Stimulated activated CD4-positive, alpha-beta T cell treated with anti-CD3 and anti-CD28 coated beads, Interleukin-12 subunit alpha, Interleukin-12 subunit beta, amount 100 ng/mL, for 48 hours (primary cell): Measurements from ENCODE around the gene ANO8.

Source experiments
- DNase-seq, 3 donors: peaks; one replicate each; pipeline ENCODE4 v3.0.0-alpha.2; 2020; ENCODE audit warnings: low read depth in 2 of 3, low spot score in 1 of 3

The ANO8 gene

DNA sequence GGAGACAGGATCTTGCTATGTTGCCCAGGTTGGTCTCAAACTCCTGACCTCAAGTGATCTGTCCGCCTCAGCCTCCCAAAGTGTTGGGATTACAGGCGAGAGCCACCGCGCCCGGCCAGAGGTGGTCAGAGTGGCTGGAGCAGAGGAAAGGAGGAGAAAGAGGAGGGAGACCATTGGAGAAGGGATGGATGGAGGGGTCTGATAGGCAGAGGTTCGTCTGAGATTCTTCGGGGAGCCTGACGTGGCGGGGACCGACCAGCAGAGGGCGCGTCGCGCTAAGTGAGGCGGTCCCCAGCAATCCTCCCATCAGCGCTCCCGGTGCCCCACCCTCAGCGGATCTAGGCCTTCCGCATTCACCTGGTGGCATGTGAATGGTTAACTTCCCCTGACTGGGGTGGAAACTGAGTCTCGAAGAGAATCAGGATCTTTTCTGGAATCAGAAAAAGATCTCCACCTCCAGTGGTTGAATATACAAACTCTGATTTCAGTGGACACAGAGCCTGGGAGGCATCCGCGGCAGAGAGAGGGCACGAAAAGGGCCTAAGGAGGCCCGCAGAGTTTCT, 11.5 kb upstream of the ANO8 start:
- peak; percentile 61 to 81 (median 74) for DNase-seq

DNA sequence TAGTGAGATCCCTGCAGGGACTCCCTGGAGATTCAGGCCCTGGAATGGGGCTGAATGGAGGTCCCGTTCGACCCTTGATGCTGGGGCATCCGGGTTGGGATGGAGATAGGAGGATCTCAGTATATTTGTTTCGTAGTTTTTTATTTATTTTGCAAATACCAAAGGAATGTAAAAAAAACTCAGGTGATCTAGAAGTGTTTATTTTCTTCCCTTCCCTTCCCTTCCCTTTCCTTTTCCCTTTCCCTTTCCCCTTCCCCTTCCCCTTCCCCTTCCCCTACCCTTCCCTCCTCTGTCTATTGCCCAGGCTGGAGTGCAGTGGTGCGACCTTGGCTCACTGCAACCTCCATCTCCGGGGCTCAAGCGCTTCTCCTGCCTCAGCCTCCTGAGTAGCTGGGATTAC, 7.2 kb upstream of the ANO8 start:
- DNase-seq, result no peak

DNA sequence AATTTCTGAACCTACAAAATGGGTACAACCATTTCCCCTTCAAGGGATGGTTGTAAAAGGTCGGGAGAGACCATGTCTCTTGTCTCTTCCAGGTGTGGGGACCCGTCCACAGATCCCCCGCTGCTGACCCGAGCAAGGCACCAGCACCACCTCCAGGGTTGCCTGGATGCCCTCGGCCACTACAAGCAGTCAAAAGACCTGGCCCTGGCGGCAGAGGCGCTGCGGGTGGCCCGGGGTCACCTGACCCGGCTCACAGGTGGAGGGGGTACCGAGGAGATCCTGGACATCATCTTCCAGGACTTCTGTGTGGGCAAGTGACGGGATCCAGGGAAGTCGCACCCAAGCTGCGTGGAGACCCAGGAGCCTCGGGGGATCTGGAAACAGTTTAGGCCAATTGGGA, 6.7 kb upstream of the ANO8 start:
- DNase-seq, result no peak

DNA sequence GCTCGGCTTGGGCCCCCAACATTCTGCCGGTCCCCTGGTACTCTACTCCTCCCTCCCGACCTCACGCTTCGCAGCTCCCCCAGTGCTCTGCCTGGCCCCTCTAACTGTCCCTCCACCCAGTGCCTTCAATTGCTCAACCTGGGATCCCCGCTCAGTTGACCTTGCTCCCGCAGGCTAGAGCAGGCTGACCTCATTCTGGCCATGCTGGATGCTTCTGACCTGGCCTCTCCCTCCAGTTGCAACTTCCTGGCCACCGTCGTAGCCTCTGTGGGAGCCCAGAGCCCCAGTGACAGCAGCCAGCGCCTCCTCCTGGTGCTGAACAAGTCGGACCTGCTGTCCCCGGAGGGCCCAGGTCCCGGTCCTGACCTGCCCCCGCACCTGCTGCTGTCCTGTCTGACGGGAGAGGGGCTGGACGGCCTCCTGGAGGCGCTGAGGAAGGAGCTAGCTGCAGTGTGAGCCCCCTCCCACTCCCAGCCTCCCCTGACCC, 6.3 kb upstream of the ANO8 start:
- DNase-seq, result no peak

DNA sequence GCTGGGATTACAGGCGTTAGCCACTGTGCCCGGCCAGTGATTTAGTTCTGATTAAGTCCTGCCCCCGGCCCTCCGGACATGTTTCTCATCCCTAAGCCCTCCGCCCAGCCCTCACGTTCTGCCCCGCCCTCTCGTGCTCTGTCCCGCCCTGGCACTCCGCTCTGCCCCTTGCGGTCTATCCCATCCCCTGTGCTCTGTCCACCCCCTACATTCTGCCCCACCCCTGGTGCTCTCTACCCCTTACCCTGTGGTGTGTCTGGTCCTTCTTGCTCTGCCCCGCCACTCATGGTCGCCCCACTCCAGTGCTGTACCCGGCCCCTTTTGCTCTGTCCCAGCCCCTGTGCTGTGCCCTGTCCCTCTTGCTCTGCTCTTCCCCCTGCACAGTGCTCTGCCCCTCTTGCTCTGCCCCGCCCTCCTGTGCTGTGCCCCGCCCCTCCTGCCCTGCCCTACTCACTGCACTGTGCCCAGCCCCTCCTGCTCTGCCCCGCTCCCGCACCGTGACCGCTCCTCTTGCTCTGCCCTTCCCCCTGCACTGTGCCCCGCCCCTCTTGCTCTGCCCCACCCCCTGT, 5.7 kb upstream of the ANO8 start:
- DNase-seq, result no peak

DNA sequence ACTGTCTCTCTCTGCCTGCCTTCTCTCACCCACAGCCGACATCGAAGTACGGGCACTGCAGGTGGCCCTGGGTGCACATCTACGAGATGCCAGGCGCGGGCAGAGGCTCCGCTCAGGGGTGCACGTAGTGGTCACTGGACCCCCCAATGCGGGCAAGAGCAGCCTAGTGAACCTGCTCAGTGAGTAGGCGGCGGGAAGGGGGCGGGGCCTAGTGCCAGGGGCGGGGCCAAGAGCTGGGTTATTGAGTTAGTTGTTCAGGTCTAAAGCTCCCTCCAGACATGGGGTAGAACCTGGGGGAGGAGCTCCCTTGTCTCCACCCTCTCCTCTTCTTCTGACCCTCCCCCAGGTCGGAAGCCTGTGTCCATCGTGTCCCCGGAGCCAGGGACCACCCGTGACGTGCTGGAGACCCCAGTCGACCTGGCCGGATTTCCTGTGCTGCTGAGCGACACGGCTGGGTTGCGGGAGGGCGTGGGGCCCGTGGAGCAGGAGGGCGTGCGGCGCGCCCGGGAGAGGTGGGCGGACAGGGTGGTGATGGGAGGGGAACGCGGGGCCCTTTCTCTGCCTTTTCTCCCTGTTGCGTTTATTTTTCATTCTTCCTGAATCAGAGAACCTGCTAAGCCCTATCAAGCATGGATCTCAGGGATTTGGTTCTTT, 4.6 kb upstream of the ANO8 start:
- peak in 2 of 3 donors; percentile 53 to 57 for DNase-seq

DNA sequence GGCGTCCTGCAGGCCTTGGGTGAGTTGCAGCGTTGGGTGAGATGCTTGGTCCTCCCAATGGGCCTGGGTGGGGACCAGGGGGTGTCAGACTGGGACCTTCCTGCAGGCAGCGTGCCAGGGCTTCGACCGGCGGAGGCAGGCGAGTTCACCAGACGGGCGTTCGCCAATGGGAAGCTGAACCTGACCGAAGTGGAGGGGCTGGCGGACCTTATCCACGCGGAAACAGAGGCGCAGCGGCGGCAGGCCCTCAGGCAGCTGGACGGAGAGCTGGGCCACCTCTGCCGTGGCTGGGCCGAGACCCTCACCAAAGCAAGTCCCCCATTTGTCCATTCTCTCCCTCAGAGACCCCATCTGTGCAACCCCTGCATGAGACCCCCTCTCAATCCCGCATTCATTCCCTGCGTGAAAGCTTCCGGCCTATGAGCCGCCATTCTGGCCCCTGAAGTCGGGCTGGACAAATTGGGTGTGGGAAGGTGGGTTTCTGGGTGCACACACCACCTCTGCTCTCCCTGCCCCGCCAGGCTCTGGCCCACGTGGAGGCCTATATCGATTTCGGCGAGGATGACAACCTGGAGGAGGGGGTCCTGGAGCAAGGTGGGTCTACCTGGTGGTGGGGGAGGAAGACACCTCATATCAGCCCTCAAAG, 3.9 kb upstream of the ANO8 start:
- DNase-seq, result no peak

DNA sequence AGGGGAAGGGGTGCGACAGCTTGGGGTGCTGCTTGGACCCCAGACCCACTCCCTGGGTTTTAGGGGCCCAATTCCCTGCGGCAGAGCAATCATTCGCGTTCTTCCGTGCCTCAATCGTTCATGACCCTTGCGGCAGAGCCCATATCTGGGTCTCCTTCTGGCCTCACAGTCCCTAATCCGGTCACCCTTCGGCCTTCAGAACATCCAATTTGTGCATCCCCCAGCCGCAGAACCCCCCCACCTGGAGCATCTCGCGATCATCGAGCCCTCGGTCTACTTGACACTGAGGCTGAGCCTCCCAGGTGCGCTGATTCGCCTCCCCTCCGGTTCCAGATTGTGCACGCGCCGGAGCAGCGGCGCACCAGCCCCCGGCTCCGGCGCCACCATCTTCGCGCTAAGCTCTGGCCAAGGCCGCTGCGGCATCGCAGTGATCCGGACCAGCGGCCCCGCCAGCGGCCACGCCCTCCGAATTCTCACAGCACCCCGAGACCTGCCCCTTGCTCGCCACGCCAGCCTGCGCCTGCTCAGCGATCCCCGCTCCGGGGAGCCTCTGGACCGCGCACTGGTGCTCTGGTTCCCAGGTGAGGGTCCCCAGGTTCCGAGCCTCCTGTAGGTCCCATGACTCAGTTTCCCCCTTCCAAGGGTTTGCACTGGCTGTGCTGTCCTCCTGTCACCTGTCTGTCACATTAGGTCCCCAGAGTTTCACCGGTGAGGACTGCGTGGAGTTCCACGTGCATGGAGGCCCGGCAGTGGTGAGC, 3.2 kb upstream of the ANO8 start:
- peak in 1 of 3 donors; percentile 19 for DNase-seq

DNA sequence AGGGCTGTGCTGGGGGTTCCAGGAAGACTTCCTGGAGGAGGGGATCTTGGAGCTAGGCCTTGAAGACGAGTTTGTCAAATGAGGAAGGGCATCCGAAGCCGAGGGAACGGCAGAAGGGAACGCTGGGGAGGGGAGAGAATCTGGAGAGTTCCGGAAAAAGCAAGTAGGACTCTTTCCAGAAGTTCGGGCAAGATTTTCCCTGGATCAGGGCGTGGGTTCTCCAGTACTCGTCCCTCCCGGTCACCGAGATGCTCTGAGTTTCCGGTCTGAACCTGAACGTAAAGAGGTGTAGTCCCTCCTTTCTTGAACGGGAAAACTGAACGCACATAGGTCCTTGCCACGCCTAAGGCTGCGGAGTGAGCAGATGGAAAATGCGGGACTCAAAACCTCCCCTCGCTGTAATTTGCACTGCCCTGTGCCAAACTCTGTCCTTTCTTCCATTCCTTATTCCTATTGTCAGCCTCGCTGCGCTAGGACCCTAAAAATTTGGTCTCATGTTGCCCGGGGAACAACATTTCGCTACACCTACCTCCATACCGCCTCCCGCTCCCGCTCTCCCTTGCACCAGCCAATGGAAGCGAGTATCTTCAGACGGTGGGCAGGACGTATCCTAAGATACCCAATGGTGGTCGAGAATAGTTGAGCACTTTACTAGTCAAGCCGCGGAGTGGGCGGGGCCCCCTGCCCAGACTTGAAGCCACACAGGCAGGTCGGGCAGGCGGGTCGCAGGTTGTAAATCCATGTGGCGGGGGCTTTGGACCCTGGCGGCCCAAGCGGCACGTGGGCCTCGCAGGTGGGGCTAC, 2.4 kb upstream of the ANO8 start, which contains the start of gene GTPBP3:
TSS of gene GTPBP3 (plus strand) at position 682 of the 803 bp plus-strand sequence. CDS start at position 741, 59 bp downstream.
- DNase-seq, result peak; percentile 94 to 96 (median 94)

DNA sequence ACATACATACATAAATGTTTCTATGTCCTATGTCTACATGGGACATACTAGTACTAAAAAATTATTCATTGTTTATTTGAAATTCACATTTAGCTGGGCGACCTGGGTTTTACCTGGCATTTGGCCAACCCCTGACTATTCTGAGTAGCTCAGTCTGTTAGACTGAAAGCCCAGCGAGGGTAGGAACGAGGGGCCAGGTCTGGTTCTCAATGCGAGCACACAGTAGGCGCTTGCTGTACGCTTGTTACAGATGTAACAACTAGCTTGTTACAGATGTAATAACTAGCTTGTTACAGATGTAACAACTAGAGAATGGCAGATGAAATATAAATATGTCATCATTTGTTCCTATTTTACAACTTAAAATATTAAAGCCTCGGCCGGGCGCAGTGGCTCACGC, 920 bp upstream of the ANO8 start:
- no peak for DNase-seq

DNA sequence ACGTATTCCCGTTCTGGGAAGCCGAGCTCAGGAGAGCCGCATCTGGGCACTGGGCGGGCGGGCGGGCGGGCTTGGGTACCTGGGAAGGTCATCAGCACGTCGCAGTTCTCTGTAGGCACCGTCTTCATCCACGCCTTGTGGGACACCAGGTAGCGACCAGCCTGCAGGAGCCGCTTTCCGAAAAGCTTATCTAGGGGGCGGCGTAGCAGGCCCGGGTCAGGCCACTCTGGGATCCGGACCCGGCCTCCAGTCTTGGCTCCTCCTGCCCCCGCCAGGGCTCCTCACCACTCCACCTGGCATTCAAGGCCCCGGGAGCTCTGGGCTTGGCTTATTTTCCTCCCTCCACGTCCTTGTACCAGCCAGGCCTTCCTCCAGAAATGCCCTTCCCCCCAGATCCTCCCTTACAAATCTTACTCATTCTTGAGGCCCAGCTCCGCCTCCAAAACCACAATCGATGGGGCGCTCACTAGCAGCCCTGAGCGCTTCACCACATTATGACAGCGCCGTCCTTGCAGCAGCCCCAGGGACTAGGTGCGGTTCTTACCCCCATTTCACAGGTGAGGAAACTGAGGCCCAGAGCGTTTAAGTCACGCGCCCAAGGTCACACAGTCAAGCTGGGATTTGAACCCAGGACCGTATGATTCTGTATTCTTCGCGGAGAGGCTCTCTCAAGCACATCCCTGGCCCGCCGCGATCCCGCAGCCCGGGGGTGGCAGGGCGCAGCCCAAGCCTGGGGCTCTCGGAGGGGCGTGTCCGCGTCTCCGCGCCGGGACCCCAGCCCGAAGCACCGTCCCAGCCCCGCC, 843 bp downstream of the ANO8 start:
- DNase-seq, result peak; percentile 66 to 71 (median 67)

DNA sequence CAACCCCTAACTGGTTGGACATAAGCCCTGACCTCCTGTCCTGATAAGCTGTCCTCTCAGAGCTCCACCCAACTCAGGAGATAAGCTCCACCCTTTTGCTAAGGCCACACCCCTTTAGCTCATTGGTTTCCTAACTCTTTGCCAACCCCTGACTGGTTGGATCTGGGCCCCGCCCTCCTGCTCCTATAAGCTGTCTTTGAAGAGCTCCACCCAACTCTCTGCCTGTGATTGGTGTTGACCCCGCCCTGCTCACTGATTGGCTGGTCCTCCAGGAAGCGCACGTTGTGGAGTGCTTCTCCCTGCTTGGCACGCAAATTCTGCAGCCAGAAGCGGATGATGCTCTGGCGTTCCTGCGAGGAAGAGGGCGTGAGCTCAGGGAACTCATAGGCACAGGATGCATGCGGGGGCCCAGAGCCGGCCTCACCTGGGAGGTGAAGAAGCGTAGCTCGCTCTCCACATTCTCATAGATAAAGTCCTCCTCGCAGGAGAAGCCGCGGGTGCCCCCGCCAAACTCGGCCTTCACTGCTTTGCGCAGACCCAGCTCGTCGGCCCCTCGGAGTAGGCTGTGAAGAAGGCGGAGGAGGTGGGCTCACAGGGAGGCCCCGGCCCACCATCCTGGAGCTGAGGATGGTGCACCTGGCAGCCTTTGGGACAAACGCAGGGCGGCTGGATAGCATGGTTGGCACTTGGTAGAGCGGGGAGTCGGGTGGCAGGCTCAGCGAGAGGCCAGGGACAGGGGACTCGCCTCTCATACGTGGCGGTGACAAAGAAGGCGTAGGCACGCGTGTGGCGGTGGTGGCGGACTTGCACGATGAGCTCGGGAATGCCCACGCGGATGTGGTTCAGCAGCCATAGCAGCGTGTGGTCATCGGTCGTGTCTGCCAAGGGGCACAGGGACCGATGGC, 1.7 kb downstream of the ANO8 start:
- DNase-seq, result peak in 2 of 3 donors; percentile 45 to 46

DNA sequence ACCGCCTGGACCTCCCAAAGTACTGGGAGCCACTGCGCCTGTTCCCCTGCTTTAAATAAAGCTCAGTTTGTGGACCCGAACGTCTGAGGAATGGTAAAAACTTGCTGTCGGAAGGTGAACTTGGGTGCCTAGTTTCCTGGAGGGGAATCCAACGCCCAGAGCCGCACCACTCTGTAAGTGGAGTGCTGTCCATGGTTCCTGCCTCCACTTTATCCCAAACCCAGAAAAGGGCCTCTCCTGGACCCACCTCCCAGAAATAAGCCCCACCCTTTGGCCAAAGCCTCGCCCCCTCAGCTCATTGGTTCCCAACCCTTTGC, 2.3 kb downstream of the ANO8 start:
- DNase-seq, result no peak

DNA sequence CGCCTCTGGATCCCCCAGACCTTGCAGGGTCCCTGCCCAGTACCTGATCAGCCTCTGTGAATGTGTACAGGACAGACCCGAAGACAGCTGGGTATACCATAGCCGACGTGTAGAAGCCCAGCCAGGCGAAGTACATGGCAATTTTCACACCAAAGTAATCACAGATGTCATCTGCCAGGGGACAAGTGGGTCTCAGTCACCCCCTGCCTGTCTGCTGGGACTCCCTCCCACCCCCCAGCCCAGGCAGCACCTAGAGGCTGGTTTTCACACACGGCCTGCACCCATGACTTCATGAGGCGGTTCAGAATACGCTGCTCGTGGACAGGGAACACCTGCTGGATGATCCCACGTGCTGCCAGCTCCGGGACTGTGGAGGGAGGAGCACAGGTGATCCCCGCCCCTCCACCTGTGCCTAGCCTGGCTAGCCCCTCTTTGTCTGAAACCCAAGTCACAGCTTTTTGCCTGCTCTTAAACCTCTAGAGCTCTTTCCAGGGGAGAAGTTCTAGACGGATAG, 3.6 kb downstream of the ANO8 start:
- no peak for DNase-seq

DNA sequence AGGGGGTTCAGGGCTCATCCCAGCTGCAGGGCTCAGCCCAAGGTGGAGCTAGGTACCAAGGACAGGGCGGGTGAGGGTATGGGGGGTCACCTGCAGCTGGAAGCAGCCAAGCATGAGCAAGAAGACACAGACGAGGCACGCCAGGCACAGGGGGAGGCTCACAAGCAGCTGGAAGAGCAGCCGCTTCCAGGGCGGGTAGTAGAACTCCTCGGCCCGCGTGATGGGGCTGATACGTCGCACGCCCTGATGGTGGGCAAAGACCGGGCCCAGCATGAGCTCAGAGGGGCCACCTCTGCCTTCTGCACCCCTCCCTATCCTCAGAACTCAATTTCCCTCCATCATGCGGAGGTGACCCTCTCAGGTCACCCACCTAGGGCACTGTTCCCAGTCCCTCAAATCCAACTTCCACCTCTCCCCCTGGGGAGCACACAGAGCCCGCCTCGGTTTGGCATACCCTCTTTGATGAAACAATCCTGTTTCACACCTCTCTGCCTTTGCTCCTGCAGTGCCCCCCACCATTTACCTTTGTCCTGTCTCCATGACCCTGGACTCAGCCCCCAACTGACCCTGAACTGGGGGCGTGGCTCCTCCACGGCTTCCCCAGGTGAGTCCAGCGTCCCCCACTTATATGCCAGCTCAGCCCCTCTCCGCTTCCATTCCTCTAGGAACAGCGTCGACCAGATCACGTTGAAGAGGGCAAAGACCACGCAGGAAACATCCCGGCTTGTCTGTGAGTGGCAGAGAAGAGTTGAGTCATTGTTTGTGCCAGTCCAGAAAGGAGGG, 4.2 kb downstream of the ANO8 start:
- no peak for DNase-seq

DNA sequence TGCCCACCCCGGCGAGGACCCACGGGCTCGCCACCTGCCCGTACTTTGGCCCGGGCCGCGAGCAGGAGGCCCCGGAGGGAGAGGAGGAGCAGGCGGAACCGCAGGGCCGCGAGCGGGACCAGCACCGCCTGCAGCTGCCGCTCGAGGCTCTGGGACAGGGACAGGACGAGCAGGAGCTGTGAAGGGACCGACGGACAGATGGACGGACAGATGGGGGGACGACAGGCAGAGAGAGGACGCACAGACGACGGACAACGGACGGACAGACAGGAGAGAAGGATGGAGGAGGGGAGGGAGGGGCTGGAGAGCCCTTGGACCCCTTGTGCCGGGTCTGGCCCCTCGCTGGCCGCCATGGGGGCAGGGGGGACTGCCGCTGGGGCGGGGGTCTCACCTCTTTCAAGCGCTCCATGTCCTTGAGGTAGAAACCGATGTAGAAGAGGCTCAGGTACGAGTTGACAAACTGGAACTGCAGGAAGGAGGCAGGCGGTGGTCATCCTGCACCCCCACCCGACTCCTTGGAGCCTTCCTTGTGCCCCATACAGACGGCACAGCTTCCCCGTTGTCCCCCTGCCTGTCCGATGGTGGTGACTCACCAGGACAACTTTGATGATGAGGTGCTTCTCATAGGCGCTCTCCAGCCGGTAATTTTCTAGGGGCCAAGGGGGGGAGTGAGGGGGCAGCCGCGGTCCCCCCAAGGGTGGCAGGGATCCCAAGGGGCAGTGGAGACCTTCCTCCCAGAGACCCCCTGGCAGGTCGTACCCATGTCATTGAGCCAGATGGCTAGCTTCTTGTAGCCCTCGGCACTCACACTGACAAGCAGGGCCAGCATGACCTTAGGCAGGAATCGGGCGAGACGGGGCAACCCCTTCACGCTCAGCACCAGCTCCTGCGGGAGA, 5.0 kb downstream of the ANO8 start:
- DNase-seq, result no peak
